Measurements from ENCODE around the gene ZMYND11. TPM values are rescaled to one million over a fixed set of nuclear protein-coding genes. Genes with fewer than 3 reads are reported as not detected.

The ZMYND11 gene
- total RNA-seq, 1 donor from 2014 or later: 49.2 TPM

DNA sequence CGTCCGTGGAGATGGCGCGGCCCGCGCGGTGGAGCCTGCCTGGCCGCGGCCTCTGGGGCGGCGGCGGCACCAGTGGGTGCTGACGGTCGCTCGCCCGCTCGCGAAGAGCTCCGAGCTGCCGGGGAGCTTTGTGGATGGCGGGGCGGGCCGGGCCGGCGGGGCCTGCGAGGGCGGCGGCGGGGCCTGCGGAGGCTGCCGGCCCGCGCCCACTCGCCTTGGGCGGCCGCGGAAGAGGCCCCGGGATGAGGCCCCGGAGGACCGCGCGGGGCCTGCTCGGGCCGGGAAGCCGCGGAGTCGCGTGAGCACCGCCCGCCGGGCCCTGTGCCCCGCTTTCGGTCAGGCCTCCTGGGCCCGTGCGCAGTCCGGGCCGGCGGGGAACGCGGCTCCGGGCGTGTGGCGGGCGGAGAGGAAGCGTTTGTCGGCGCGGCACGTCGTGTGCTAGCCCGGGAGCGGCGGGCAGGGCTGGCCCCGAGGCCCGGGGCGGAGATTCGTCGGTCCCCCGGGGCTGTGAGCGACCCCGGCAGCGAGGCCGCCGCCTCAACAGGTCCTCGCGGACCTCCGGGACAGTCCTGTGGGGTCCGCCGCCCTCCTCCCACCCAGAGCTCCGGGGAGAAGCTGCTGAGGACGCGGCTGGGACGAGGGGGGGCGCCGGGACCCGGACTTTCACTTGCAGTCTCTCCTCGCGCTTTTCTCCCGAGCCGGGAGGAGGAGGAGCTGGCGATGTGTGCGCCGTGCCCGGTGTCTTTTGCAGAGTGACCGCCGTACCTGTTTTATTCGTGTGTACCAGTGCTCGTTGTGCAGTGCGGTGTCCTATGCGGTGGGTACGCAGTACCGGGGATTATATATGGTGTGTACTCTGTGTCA, 578 bp downstream of the ZMYND11 start:
- peak overlapping the region; percentile 67 for H3K4me3 ChIP-seq (ENCODE audit: low read depth, low read length)
- no peak for TF ChIP-seq CTCF (IDR thresholded peaks at IDR 0.05; ENCODE audit: insufficient read depth, low read length, severe bottlenecking)
- H3K27me3 ChIP-seq (ENCODE audit: control insufficient read depth, insufficient read depth, low read length): no peaks in the 10 kb centered on the region
- H3K36me3 ChIP-seq (ENCODE audit: control insufficient read depth, insufficient read depth, low read length): no peaks in the 10 kb centered on the region
- DNase-seq (ENCODE audit: low read depth) (peak; percentile 17), FAIRE-seq (no peak)

- DNase-seq (ENCODE audit: low read depth): no peak
- TF ChIP-seq CTCF (IDR thresholded peaks at IDR 0.05; ENCODE audit: insufficient read depth, low read length, severe bottlenecking): no peak
These were observed 1.2 kb downstream of the ZMYND11 start for GRCh38 chr10:136465-136762.

DNA sequence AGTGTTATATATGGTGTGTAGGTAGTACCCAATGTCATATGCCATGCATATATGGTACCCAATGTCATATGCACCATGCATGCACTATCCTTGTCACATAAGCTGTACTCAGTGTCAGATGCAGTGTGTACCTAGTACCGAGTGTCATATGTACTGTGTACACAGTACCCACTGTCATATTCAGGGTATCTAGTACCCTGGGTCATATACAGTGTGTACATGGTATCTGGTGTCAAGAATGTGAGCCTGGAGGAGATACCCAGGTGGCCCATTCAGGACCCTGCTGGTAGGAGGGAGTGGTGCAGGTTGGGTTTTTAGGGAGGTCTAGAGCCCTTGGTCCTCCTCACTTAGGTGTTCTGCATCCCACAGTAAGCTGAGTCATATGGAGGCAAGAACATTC, 1.8 kb downstream of the ZMYND11 start:
- Histone ChIP-seq H3K36me3 (ENCODE audit: control insufficient read depth, insufficient read depth, low read length) (no peaks in the 10 kb centered on the region), H3K27me3 (ENCODE audit: control insufficient read depth, insufficient read depth, low read length) (no peaks in the 10 kb centered on the region), H3K4me3 (ENCODE audit: low read depth, low read length) (no peak overlapping the region)
- FAIRE-seq (no peak), DNase-seq (ENCODE audit: low read depth) (peak; percentile 30)
- peak; percentile 28 for TF ChIP-seq CTCF (IDR thresholded peaks at IDR 0.05; ENCODE audit: insufficient read depth, low read length, severe bottlenecking)

More at GRCh38 chr10:136465-136762, 1.2 kb downstream of the ZMYND11 start:
- H3K4me3 ChIP-seq (ENCODE audit: low read depth, low read length): peak overlapping the region; percentile 67
- FAIRE-seq: no peak
- no peaks in the 10 kb centered on the region for H3K36me3 ChIP-seq (ENCODE audit: control insufficient read depth, insufficient read depth, low read length)
- H3K27me3 ChIP-seq (ENCODE audit: control insufficient read depth, insufficient read depth, low read length): no peaks in the 10 kb centered on the region

DNA sequence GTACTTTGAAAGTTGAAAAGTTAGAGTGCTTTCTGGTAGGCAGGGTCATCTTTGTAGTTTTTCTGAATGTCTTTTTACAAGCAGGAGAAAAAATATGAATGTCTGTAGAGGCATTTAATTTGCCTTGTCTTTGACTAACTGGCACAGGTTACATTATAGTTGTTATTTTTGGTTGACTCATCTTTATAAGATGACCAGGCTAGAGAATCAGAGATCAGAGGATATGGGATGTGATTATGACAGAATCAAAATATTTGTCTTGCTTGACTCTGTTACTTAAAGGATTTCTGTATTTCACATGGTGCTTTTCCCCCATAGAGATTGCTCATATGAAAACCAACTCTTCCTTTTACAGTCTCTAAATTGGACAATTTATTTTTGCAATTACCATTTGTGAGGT, 2.4 kb downstream of the ZMYND11 start:
- no peak for TF ChIP-seq CTCF (IDR thresholded peaks at IDR 0.05; ENCODE audit: insufficient read depth, low read length, severe bottlenecking)
- no peak overlapping the region for H3K4me3 ChIP-seq (ENCODE audit: low read depth, low read length)
- H3K36me3 ChIP-seq (ENCODE audit: control insufficient read depth, insufficient read depth, low read length): no peaks in the 10 kb centered on the region
- FAIRE-seq (no peak), DNase-seq (ENCODE audit: low read depth) (peak; percentile 50)
- H3K27me3 ChIP-seq (ENCODE audit: control insufficient read depth, insufficient read depth, low read length): no peaks in the 10 kb centered on the region

GRCh38 chr10:142371-142770, 7.1 kb downstream of the ZMYND11 start:
- no peak for FAIRE-seq
- Histone ChIP-seq H3K36me3 (ENCODE audit: control insufficient read depth, insufficient read depth, low read length) (no peaks in the 10 kb centered on the region), H3K27me3 (ENCODE audit: control insufficient read depth, insufficient read depth, low read length) (no peaks in the 10 kb centered on the region), H3K4me3 (ENCODE audit: low read depth, low read length) (no peak overlapping the region)
- DNase-seq (ENCODE audit: low read depth): no peak
- no peak for TF ChIP-seq CTCF (IDR thresholded peaks at IDR 0.05; ENCODE audit: insufficient read depth, low read length, severe bottlenecking)

- no peak for TF ChIP-seq CTCF (IDR thresholded peaks at IDR 0.05; ENCODE audit: insufficient read depth, low read length, severe bottlenecking)
- no peaks in the 10 kb centered on the region for H3K36me3 ChIP-seq (ENCODE audit: control insufficient read depth, insufficient read depth, low read length)
- no peak overlapping the region for H3K4me3 ChIP-seq (ENCODE audit: low read depth, low read length)
- FAIRE-seq (no peak), DNase-seq (ENCODE audit: low read depth) (no peak)
- no peaks in the 10 kb centered on the region for H3K27me3 ChIP-seq (ENCODE audit: control insufficient read depth, insufficient read depth, low read length)
These were observed 17.7 kb downstream of the ZMYND11 start for GRCh38 chr10:152915-153314.
